Activated CD8-positive, alpha-beta T cell treated with anti-CD3 and anti-CD28 coated beads, Interleukin-2, amount 10 ng/mL, durations not matched to agents 7 days and 5 days (primary cell): ENCODE measurements around the gene DBI. TPM values are rescaled to one million over a fixed set of nuclear protein-coding genes. Genes with fewer than 3 reads are reported as not detected.

ENCODE experiments used
- ATAC-seq: fragments of 150-1000 bp; cut with Tn5 transposase; one replicate; pipeline ENCODE4 v1.10.0; 2021; ENCODE audit warnings: moderate library complexity
- CTCF ChIA-PET: fragments of 350-600 bp; sonication (Branson Sonifier 250); formaldehyde crosslinking; loops from one replicate; lab custom pipeline; 2021; ENCODE audit warnings: antibody characterized with exemption; lab: Charles Lee
- POLR2A ChIA-PET: fragments of 350-600 bp; sonication (Branson Sonifier 250); formaldehyde crosslinking; loops from one replicate; lab custom pipeline; 2021; ENCODE audit warnings: antibody characterized with exemption; lab: Charles Lee
- DNase-seq: peaks from one replicate; pipeline ENCODE4 v3.0.0-alpha.2; 2020
- H3K27ac Mint-ChIP-seq: one replicate; pipeline ENCODE4 v1.8.0; 2021; ENCODE audit warnings: mild to moderate bottlenecking, mixed read lengths
- H3K27me3 Mint-ChIP-seq: one replicate; pipeline ENCODE4 v1.8.0; 2021; ENCODE audit warnings: low read depth, mixed read lengths
- H3K36me3 Mint-ChIP-seq: one replicate; pipeline ENCODE4 v1.8.0; 2021; ENCODE audit warnings: low read depth, mixed read lengths
- H3K4me1 Mint-ChIP-seq: one replicate; pipeline ENCODE4 v1.8.0; 2021; ENCODE audit warnings: low read depth, mixed read lengths
- H3K4me3 Mint-ChIP-seq: one replicate; pipeline ENCODE4 v1.8.0; 2021; ENCODE audit warnings: mild to moderate bottlenecking, mixed read lengths
- H3K9me3 Mint-ChIP-seq: one replicate; pipeline ENCODE4 v1.8.0; 2022; ENCODE audit warnings: mixed read lengths; ENCODE audit not compliant: insufficient read depth
- total RNA-seq, 2 experiments: library from RNA; stranded (reverse); gene quantifications; one replicate each; pipeline ENCODE4 v1.2.3, GENCODE V29; 2021

DBI gene
- total RNA-seq = 100 to 1,000 TPM; 192 TPM

DNA sequence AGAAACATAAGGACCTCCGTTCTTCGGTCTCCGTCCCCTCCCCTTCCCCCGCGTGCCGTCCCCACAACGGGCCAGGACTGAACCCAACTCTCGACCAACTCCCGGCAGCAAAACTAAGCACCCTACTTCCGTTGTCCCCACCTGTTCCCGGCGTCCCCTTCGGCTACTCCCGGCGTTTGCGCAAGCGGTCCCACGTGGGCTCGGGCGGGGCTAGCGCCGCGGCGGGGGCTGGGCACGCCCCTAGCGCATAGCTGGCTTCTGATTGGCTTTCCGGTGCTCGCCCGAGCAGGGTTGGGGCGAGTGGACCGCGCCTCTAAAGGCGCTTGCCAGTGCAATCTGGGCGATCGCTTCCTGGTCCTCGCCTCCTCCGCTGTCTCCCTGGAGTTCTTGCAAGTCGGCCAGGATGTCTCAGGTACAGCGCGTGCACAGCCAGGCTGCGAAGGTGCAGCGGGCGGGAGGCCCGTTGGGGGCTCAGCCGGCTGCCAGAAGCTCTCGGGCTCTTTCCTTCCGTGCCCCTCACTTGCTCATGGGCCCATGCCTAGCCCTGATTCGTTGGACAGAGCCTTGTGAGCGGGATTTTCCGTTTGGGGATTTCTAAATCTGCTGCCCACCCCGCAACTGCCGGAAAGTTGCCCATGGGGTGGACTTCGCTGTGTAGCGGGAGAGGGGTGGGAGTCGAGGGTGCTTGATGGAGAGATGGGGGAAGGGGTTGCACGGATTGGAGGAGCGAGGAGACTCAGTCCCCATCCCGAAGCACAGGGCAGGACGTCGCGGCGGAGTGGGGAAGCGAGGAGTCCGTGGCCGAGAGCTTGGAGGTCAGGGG is at the start of gene DBI, which contains the start of gene C2orf76:
Gene DBI, plus strand, starts transcription at position 329 of the 823 bp plus-strand sequence. Its CDS starts 75 bp downstream, at position 404.
Gene C2orf76, minus strand, starts transcription at position 186 of the 823 bp plus-strand sequence. CDS start 26,875 bp downstream, outside the sequence.
- Mint-ChIP-seq H3K27me3 (no peaks in the 10 kb centered on the region), H3K4me1 (peaks cover 36% of the 10 kb centered on the region), H3K27ac (peak within 1 kb of the TSS; percentile 98), H3K4me3 (peak within 1 kb of the TSS; percentile 99), H3K9me3 (no peaks in the 10 kb centered on the region), H3K36me3 (peaks cover 42% of the 10 kb centered on the region)
- ChIA-PET CTCF (interaction anchor here (1.0 to 1.4 kb wide), 3 partner anchors 11 to 1364 kb away, joined by 3 to 4 read pairs (median 3); no protein-coding TSS in a partner anchor), POLR2A (interaction anchor here (0.8 to 3.1 kb wide), 11 partner anchors 8 to 810 kb away, joined by 3 to 22 read pairs (median 4); partner anchors contain the start of gene TMEM177)
- ATAC-seq (peak; percentile 94), DNase-seq (peak; percentile 95)

DNA sequence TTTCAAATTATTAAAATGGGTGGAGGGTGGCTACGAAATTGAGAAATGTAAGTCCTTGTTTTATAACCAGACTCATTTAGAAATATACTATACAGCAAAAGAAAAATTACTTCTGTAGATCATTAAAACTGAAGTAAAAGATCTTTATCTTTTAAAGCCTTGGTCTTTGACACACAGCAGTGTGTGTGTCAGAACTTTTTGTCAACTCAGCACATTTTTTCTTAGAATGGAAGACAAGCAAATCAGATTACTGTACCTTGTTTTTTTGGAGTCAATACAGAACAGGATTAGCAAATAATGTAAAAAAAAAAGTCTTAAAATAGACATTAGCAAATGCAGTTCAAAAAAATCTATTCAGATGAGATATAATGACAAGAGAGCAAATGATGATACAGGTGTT is 49.2 kb upstream of the DBI start:
- Mint-ChIP-seq H3K4me1 (no peaks in the 10 kb centered on the region), H3K27me3 (no peaks in the 10 kb centered on the region), H3K9me3 (no peaks in the 10 kb centered on the region), H3K4me3 (no peak overlapping the region), H3K27ac (no peak overlapping the region), H3K36me3 (no peaks in the 10 kb centered on the region)
- CTCF ChIA-PET = no interaction called here
- POLR2A ChIA-PET = no interaction called here
- ATAC-seq (no peak), DNase-seq (no peak)

DNA sequence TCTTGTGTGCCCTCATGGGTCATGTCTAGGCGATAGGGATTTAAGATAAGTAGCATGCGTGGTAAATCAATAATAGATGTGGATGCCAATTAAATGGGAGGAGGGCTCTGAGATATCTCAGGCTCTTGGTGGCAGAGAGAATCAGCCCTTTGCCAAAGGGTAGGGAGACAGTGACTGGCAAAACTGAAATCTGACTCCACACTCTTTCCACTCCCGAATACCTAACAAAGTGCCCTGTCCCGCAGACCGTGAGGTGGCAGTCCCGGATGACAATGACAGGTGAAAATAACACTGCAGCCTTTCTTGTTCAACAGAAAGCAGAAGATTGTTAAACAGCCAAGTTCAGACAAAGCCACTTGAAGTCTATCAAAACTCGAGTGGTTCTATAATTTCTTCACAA is 47.2 kb upstream of the DBI start:
- H3K4me1 Mint-ChIP-seq = no peaks in the 10 kb centered on the region
- ChIA-PET CTCF (no interaction called here), POLR2A (interaction anchor here (1.0 kb wide), 1 partner anchor 48 kb away, joined by 3 read pairs; the partner anchor contains the start of gene DBI)
- H3K9me3 Mint-ChIP-seq = no peaks in the 10 kb centered on the region
- no peak overlapping the region for H3K4me3 Mint-ChIP-seq
- no peak for ATAC-seq
- H3K27ac Mint-ChIP-seq = no peak overlapping the region
- H3K36me3 Mint-ChIP-seq = no peaks in the 10 kb centered on the region
- DNase-seq = no peak
- no peaks in the 10 kb centered on the region for H3K27me3 Mint-ChIP-seq

DNA sequence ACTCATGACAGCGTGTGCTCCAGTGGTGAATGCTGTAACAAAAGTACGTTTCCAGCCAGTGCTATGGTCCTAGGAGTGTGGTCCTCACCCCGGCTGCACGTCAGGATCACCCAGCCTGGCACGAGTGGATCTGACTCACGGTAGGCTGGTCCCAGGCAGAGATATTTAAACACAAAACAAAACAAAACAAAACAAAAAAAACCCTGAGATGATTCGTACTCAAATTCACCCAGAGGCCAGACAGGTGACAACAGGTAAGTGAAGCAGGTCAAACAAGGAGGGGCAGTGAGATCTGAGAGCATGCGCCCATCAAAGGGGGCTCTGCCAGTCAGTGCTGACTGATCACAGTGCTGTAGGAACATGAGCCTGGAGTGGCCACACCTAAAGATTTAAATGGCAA is 43.3 kb upstream of the DBI start:
- Mint-ChIP-seq H3K36me3 (no peaks in the 10 kb centered on the region), H3K4me3 (no peak overlapping the region), H3K9me3 (no peaks in the 10 kb centered on the region), H3K4me1 (no peaks in the 10 kb centered on the region), H3K27me3 (no peaks in the 10 kb centered on the region), H3K27ac (no peak overlapping the region)
- ChIA-PET POLR2A (no interaction called here), CTCF (no interaction called here)
- ATAC-seq = no peak
- no peak for DNase-seq

DNA sequence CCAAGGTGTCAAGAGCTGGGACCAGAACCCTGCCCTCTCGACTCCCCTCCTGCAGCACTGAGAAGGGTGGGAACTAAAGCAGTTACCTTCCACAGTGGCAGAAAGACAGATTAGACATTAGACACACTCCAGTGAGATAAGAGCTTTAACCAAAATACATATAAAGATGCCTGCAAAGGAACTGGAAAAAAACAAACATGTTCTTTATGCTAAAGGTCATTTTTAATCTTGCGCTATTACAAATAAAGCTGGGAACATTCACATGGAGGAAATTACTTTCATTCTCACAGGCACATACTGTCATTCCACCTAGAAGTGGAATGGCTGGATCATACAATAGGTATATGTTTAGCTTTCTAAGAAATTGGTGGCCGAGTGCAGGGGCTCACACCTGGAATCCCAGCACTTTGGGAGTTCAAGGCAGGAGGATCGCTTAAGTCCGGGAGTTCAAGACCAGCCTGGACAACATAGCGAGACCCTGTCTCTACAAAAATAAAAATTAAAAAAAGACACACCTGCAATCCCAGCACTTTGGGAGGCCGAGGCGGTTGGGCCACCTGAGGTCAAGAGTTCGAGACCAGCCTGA is 42.0 kb upstream of the DBI start:
- DNase-seq (no peak), ATAC-seq (no peak)
- Mint-ChIP-seq H3K36me3 (no peaks in the 10 kb centered on the region), H3K4me1 (no peaks in the 10 kb centered on the region), H3K9me3 (no peaks in the 10 kb centered on the region), H3K4me3 (no peak overlapping the region), H3K27ac (no peak overlapping the region), H3K27me3 (no peaks in the 10 kb centered on the region)
- CTCF ChIA-PET = no interaction called here
- POLR2A ChIA-PET = no interaction called here

DNA sequence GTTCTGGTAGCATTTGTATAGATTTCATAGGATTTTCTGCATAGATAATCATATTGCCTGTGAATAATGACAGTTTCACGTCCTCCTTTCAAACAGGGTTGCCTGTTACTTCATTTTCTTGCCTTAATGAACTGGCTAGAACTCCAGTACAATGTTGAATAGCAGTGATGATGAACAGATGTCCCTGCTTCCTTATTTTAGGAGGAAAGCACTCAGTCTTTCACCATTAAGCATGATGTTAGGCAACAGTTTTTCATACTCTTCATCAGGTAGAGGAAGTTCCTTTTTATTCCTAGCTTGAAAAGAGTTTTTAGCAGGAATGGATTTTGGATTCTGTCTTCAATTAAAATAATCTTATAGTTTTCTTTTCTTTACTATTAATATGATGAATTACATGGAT is 39.8 kb upstream of the DBI start:
- no peak overlapping the region for H3K4me3 Mint-ChIP-seq

DNA sequence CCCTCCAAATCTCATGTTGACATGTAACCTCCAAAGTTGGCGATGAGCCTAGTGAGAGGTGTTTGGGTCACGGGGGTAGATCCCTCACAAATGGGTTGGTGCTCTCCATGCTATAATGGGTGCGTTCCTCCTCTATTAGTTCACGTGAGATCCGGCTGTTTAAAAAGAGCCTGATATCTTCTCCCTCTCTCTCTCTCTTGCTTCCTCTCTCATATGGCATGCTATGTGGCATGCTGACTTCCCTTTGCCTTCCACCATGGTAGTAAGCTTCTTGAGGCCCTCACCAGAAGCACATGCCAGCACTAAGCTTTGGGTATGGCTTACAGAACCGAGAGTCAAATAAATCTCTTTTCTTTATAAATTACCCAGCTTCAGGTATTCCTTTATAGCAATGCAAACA is 39.3 kb upstream of the DBI start:
- Mint-ChIP-seq H3K4me1 (no peaks in the 10 kb centered on the region), H3K9me3 (no peaks in the 10 kb centered on the region), H3K27ac (no peak overlapping the region), H3K4me3 (no peak overlapping the region), H3K27me3 (no peaks in the 10 kb centered on the region), H3K36me3 (no peaks in the 10 kb centered on the region)
- ATAC-seq (no peak), DNase-seq (no peak)
- ChIA-PET CTCF (interaction anchor here (0.9 to 1.0 kb wide), 2 partner anchors 17 kb away, joined by 3 read pairs; no protein-coding TSS in a partner anchor), POLR2A (no interaction called here)

More for the DNA sequence above, 39.8 kb upstream of the DBI start:
- DNase-seq = no peak
- ChIA-PET CTCF (interaction anchor here (0.9 kb wide), 1 partner anchor 16 kb away, joined by 3 read pairs; no protein-coding TSS in a partner anchor), POLR2A (no interaction called here)
- Mint-ChIP-seq H3K27me3 (no peaks in the 10 kb centered on the region), H3K4me1 (no peaks in the 10 kb centered on the region), H3K27ac (no peak overlapping the region), H3K9me3 (no peaks in the 10 kb centered on the region), H3K36me3 (no peaks in the 10 kb centered on the region)
- no peak for ATAC-seq

DNA sequence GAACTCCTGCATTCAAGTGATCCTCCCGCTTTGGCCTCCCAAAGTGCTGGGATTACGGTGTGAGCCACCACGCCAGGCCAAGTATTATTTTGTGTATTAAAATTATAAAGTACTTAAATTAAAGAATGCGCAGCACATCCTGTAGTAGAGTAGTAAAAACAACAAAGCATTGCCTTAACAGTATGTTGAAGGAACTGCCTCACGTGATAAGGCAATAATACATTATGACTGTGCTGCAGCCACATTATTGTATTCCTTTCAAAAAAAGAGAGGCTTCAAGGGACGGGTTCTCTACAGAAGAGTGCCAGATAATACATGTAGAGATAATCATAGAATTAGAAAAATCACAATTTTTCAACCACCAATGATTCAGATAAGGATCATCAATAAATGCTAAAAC is 33.8 kb upstream of the DBI start:
- Mint-ChIP-seq H3K27ac (no peak overlapping the region), H3K4me3 (no peak overlapping the region), H3K27me3 (no peaks in the 10 kb centered on the region), H3K36me3 (no peaks in the 10 kb centered on the region), H3K9me3 (no peaks in the 10 kb centered on the region), H3K4me1 (no peaks in the 10 kb centered on the region)
- ChIA-PET CTCF (no interaction called here), POLR2A (no interaction called here)
- no peak for DNase-seq
- no peak for ATAC-seq

DNA sequence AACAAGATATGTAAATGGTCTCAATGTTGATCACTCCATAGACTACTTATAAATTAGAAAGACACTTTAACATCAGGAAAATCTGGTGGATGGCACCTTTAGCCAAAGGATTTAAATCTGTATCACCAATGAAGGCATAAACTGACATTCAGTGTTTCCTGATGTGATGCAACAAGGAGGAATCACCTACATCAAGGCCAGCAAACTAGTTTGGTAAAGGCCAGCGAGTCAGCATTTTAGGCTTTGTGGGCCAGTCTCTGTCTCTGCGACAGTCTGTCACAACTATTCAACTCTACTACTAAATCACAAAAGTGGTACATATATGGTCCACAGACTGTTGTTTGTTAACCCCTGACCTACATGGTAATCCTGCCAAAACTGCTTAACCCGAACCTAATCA is 33.4 kb upstream of the DBI start:
- H3K4me3 Mint-ChIP-seq = no peak overlapping the region
- ATAC-seq (no peak), DNase-seq (no peak)
- H3K27ac Mint-ChIP-seq = no peak overlapping the region
- CTCF ChIA-PET = no interaction called here
- H3K9me3 Mint-ChIP-seq = no peaks in the 10 kb centered on the region
- POLR2A ChIA-PET = no interaction called here
- H3K36me3 Mint-ChIP-seq = no peaks in the 10 kb centered on the region
- peaks cover 4% of the 10 kb centered on the region for H3K4me1 Mint-ChIP-seq
- no peaks in the 10 kb centered on the region for H3K27me3 Mint-ChIP-seq

DNA sequence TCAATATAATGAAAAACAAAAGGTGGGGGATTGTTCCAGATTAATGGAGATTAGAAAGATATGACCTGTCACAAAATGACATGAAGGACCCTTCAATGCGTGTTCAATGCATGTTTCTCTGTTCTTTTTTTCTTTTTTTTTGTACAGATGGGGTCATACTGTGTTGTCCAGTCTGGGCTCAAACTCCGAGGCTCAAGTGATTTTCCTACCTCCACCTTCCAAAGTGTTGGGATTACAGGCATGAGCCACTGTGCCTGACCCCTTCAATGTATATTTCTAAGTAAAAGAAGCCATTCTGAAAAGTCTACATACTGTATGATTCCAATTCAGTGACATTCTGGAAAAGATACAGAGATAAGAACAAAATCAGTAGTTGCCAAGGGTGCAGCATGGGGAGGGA is 32.9 kb upstream of the DBI start:
- ChIA-PET POLR2A (no interaction called here), CTCF (no interaction called here)
- no peak overlapping the region for H3K4me3 Mint-ChIP-seq
- H3K27me3 Mint-ChIP-seq = no peaks in the 10 kb centered on the region
- no peak overlapping the region for H3K27ac Mint-ChIP-seq
- no peaks in the 10 kb centered on the region for H3K9me3 Mint-ChIP-seq
- no peaks in the 10 kb centered on the region for H3K36me3 Mint-ChIP-seq
- no peak for ATAC-seq
- peaks cover 8% of the 10 kb centered on the region for H3K4me1 Mint-ChIP-seq
- DNase-seq = no peak

DNA sequence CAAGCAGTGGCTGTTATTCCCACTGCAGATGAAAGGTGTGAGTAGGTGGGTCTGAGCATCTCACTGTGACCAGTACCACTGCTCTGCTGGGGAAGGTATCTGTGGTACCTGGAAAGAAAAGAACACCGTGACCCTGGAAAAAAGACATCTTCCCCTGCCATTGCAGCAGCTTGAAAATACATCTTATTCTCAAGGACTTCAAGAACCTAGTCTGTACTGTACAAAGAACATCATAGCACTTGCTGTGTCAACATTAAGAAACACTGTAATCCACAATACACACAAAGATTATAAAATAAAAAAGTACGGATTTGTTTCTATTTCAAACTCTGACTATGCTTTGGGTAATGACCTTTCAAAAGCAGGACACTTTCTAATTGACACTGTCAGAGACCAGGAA is 29.0 kb upstream of the DBI start:
- Mint-ChIP-seq H3K4me1 (peaks cover 22% of the 10 kb centered on the region), H3K9me3 (no peaks in the 10 kb centered on the region), H3K36me3 (peaks cover 3% of the 10 kb centered on the region), H3K27me3 (no peaks in the 10 kb centered on the region), H3K4me3 (no peak overlapping the region), H3K27ac (no peak overlapping the region)
- CTCF ChIA-PET = no interaction called here
- POLR2A ChIA-PET = interaction anchor here (1.0 kb wide), 1 partner anchor 29 kb away, joined by 5 read pairs; the partner anchor contains the start of genes C2orf76 and DBI
- DNase-seq (no peak), ATAC-seq (no peak)

DNA sequence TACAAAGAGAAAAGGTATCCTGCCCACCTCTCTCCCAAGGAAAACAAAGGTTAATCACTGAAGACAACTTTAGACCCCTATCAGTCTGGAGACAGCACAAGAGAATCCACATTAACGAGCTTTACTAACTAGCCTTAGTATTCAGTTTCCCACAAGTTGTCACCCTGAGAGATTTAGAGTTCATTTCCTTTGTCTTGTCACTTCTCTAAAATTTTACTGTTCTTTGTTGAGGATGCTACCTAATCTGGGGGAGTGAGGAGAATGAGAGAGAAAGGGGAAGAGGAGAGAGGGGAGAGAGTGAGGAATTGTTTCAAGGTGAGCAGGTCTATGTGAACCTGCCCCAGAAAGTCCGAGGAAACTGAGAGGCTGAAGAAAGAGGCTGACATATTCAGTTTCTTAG is 28.5 kb upstream of the DBI start:
- Mint-ChIP-seq H3K4me3 (no peak overlapping the region), H3K4me1 (peaks cover 22% of the 10 kb centered on the region), H3K27me3 (no peaks in the 10 kb centered on the region), H3K9me3 (no peaks in the 10 kb centered on the region), H3K36me3 (peaks cover 3% of the 10 kb centered on the region), H3K27ac (peak overlapping the region; percentile 90)
- ATAC-seq = no peak
- no peak for DNase-seq
- ChIA-PET CTCF (no interaction called here), POLR2A (interaction anchor here (1.0 kb wide), 1 partner anchor 29 kb away, joined by 5 read pairs; the partner anchor contains the start of genes C2orf76 and DBI)
